Activated CD4-positive, alpha-beta T cell treated with anti-CD3 and anti-CD28 coated beads, Interleukin-2, amount 10 ng/mL, durations not matched to agents 24 days and 14 days (primary cell): Measurements from ENCODE around the gene ADH7. TPM values are rescaled to one million over a fixed set of nuclear protein-coding genes. Genes with fewer than 3 reads are reported as not detected.

Source experiments
- DNase-seq: peaks from one replicate; pipeline ENCODE4 v3.0.0; 2022
- H3K27ac Mint-ChIP-seq: one replicate; pipeline ENCODE4 v1.8.0; 2022; ENCODE audit warnings: mild to moderate bottlenecking, mixed read lengths
- H3K27me3 Mint-ChIP-seq: one replicate; pipeline ENCODE4 v1.8.0; 2022; ENCODE audit warnings: mixed read lengths
- H3K36me3 Mint-ChIP-seq: one replicate; pipeline ENCODE4 v1.8.0; 2022; ENCODE audit warnings: low read depth, mild to moderate bottlenecking, mixed read lengths
- H3K4me1 Mint-ChIP-seq: one replicate; pipeline ENCODE4 v1.8.0; 2021; ENCODE audit warnings: mixed read lengths
- H3K4me3 Mint-ChIP-seq: one replicate; pipeline ENCODE4 v1.8.0; 2022; ENCODE audit warnings: mild to moderate bottlenecking, moderate library complexity, mixed read lengths
- H3K9me3 Mint-ChIP-seq: one replicate; pipeline ENCODE4 v1.8.0; 2021; ENCODE audit warnings: mixed read lengths
- intact Hi-C: fragments of 100-400 bp; cut with micrococcal nuclease; formaldehyde crosslinking; loops from one replicate; pipeline ENCODE4 v1.15.1; 2023
- total RNA-seq: library from RNA; stranded (reverse); gene quantifications from 2 replicates; pipeline ENCODE4 v1.2.3, GENCODE V29; 2022

Gene ADH7
- total RNA-seq, 1 donor from 2014 or later, result not detected

DNA sequence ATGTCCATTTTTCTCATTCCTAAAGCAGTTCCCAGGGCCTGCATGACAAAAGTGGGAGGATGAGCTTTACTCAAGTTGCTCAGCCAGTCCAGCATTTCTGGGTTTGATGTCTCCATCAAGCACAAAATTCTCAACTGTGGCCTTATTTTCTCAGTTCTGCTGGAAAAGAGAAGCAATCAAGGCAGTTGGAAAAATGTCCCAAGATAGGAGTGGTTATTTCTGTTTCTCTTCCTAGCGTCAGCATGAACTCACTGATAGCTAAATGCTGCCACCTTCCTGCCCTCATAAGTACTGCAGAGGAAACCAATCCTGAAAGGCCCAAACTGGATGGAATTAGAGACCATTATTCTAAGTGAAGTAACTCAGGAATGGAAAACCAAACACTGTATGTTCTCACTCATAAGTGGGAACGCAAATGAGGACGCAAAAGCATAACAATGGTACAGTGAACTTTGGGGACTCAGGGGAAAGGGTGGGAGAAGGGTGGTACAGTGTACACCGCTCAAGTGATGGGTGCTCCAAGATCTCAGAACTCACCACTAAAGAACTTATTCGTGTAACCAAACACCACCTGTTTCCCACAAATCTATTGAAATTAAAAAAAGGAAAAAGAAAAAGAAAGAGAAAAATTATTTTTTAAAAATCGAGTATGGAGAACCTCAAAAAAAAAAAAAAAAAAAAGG is 29.6 kb downstream of the ADH7 start:
- Mint-ChIP-seq H3K4me3 (no peak overlapping the region), H3K4me1 (peaks cover 12% of the 10 kb centered on the region), H3K36me3 (no peaks in the 10 kb centered on the region), H3K27ac (no peak overlapping the region), H3K9me3 (no peaks in the 10 kb centered on the region), H3K27me3 (no peaks in the 10 kb centered on the region)
- intact Hi-C loops, result loop anchor here (1.0 to 5.0 kb wide), 3 partner anchors 287 to 1253 kb away; partner anchors contain the start of gene METAP1
- DNase-seq, result peak; percentile 88

DNA sequence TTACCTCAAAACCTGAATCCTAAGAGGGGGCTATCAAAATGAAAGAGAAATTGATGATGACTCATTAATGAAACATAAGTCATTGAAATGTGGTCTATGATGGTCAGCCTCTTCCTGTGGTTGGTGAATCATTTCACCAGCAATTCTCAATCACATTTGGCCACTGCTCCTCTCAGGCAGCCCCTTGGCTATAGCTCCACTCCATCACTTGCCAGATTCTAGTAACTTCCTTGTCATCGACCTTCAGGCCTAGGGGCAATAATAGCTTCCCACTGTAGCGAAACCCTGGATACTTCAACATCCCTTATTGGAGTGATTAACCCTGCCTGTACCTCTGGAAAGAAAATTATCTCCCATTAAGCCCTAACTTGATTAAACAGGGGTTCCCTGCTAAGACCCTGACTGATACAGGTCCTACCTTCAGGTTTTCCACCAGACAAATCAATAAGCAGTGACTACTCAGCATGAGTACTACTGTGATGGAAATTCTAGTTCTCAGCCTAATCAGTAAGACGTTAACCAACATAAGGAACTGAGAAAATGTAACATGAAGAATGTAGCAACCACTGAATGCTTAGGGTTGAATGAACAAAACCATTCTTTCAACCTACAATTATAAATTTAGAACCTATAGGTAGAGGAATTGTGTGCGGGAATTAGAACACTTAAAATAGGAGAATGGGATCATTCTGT is 30.4 kb downstream of the ADH7 start:
- Mint-ChIP-seq H3K27ac (no peak overlapping the region), H3K36me3 (no peaks in the 10 kb centered on the region), H3K4me3 (no peak overlapping the region), H3K27me3 (no peaks in the 10 kb centered on the region), H3K4me1 (peaks cover 12% of the 10 kb centered on the region), H3K9me3 (no peaks in the 10 kb centered on the region)
- DNase-seq, result no peak
- intact Hi-C loops, result loop anchor here (1.0 to 5.0 kb wide), 3 partner anchors 286 to 1252 kb away; partner anchors contain the start of gene METAP1

DNA sequence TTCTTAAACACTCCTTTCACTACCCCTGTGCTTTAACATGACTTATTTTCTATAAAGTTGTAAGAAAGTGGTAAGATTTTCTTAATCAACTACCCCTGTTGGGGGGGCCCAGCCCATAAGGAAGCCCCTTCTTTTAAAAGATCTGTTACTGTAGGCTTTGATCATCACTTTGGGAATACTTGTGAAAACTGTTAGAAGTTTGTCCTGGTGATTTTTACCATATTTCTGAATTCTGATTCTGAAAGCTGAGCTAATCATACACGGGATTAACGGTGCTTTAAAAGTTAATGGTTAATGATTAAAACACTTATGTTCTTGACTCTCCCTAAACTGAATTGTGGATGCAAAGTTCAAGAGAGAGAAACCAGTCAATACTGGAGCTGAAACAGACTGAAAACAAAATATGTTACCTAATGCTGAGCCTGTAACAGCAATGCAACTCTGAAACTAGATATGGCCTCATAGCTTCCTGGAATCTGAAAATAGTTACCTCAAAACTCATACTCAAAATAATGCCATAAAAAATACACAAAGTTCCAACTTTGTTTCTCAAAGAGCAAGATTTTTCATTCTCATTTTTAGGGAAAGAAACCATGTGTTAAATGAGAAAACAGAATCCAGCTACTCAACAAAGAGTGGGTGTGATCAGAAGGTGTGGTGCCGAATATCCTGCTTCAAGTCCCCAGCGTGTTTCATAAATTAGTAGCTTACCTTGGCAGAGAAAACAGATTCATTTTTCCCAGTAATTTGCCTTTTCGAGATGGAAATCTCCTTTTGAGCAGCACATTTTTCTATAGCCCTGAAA is 31.6 kb downstream of the ADH7 start:
- H3K27ac Mint-ChIP-seq, result no peak overlapping the region
- H3K9me3 Mint-ChIP-seq, result no peaks in the 10 kb centered on the region
- DNase-seq, result no peak
- H3K36me3 Mint-ChIP-seq, result no peaks in the 10 kb centered on the region
- H3K27me3 Mint-ChIP-seq, result peaks cover 3% of the 10 kb centered on the region
- peaks cover 12% of the 10 kb centered on the region for H3K4me1 Mint-ChIP-seq
- intact Hi-C loops, result loop anchor here (2.0 kb wide), 1 partner anchor 409 kb away; the partner anchor contains the start of gene METAP1
- no peak overlapping the region for H3K4me3 Mint-ChIP-seq

DNA sequence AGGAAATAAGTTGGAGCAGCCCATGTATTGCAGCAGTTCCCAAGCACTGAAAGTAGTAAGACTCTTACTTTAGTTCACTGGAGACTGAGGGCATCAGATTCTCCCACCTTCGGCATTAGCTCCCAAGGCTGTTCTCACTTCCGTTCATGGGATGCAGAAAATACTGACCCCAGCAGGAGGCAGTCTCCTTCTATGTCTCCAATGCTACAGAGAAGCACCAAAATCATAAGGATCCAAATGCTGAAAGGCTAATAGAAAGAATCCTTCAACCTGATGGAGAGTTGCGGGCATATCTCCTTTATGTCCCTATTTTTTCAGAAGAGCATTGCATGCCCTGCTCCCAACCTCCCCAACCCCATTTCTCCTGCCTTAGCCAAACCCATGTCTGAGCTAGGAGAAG is 32.4 kb downstream of the ADH7 start:
- H3K36me3 Mint-ChIP-seq, result no peaks in the 10 kb centered on the region
- no peak overlapping the region for H3K4me3 Mint-ChIP-seq
- H3K9me3 Mint-ChIP-seq, result no peaks in the 10 kb centered on the region
- no peak overlapping the region for H3K27ac Mint-ChIP-seq
- peaks cover 7% of the 10 kb centered on the region for H3K27me3 Mint-ChIP-seq
- H3K4me1 Mint-ChIP-seq, result peaks cover 12% of the 10 kb centered on the region
- no peak for DNase-seq
- intact Hi-C loops, result no loop called here

DNA sequence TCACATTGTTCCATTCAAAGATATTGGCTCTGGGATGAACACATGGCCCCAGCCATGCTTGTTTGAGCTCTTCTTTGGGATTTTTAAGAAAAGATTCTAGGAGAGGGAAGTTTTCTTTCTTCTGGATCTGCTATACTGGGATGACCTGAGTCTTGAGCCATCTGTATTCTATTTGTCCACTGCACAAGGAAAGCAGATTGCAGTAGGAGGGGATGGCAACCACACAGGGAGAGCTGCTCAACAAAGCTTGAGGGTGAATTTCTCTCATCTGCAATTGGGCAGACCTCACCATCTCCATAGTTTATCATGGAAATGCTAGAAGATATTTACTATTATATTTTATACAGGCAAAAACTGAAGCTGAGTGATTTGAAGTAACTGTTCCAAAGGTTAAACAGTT is 34.3 kb downstream of the ADH7 start:
- DNase-seq, result no peak
- H3K9me3 Mint-ChIP-seq, result no peaks in the 10 kb centered on the region
- peaks cover 12% of the 10 kb centered on the region for H3K4me1 Mint-ChIP-seq
- no peak overlapping the region for H3K4me3 Mint-ChIP-seq
- intact Hi-C loops, result no loop called here
- H3K27me3 Mint-ChIP-seq, result peaks cover 16% of the 10 kb centered on the region
- H3K36me3 Mint-ChIP-seq, result no peaks in the 10 kb centered on the region
- no peak overlapping the region for H3K27ac Mint-ChIP-seq

DNA sequence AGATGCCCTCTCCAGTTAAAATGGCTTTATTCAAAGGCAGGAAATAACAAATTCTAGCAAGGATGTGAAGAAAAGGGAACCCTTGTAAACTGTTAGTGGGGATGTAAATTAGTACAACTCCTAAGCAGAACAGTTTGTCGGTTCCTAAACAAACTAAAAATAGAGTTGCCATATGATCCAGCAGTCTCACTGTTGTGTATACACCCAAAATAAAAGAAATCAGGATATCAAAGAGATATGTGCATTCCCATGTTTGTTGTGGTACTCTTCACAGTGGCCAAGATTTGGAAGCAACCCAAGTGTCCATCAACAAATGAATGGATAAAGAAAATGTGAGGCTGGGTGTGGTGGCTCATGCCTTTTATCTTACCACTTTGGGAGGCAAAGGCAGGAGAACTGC is 36.1 kb downstream of the ADH7 start:
- intact Hi-C loops, result no loop called here
- H3K27ac Mint-ChIP-seq, result no peak overlapping the region
- H3K4me1 Mint-ChIP-seq, result peaks cover 2% of the 10 kb centered on the region
- no peaks in the 10 kb centered on the region for H3K36me3 Mint-ChIP-seq
- no peak overlapping the region for H3K4me3 Mint-ChIP-seq
- no peak for DNase-seq
- no peaks in the 10 kb centered on the region for H3K9me3 Mint-ChIP-seq
- peaks cover 16% of the 10 kb centered on the region for H3K27me3 Mint-ChIP-seq

DNA sequence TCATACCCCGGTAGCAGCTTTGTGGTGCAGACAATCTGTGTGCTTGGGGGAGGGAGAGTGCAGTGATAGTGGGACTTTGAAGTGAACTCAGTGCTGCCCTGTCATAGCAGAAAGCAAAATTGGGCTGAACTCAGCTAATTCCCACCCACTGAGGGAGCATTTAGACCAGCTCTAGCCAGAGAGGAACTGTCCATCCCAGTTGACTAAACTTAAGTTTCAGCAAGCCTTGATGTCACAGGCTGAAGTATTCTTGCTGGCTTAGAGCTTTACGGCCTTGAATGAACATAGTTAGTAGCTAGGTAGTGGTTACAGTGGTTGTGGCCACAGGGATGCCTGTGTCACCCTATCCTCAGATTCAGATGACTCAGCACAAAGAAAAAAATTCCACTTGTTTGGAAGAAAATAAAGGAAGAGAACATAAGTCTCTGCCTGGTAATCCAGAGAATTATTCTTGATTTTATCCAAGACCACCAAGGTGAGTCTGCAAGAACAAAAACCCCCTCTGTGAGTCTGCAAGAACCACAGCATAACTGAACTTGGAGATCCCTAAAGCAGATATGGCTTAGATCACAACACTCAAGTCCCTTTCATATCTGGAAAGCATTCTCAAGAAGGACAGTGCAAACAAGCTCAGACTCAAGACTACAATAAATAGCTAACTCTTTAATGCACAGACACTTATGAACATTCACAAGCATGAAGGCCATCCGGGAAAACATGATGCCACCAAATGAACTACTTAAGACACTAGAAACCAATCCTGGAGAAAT is 39.4 kb downstream of the ADH7 start:
- intact Hi-C loops, result no loop called here
- no peak overlapping the region for H3K27ac Mint-ChIP-seq
- peaks cover 4% of the 10 kb centered on the region for H3K9me3 Mint-ChIP-seq
- H3K4me3 Mint-ChIP-seq, result no peak overlapping the region
- no peak for DNase-seq
- no peaks in the 10 kb centered on the region for H3K4me1 Mint-ChIP-seq
- H3K36me3 Mint-ChIP-seq, result no peaks in the 10 kb centered on the region
- H3K27me3 Mint-ChIP-seq, result peaks cover 16% of the 10 kb centered on the region

DNA sequence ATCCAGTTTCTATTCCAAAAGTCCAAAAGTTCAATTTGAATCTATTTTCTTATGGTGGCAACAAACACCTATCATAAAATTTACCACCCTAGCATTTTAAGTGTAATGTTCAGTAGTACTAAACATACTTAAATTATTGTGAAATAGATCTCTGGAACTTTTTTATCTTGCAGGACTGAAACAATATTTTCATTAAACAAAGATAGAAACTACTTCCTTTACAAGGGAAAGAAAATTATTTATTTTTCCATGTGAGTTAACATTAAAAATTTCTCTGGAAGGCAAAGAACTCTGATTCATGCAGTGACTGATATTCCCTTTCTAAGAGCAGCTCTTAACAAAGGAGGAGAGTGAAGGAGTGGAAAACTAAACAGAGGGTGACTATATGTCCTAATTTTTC is 40.2 kb downstream of the ADH7 start:
- Mint-ChIP-seq H3K27me3 (peaks cover 16% of the 10 kb centered on the region), H3K36me3 (no peaks in the 10 kb centered on the region), H3K27ac (no peak overlapping the region), H3K9me3 (peaks cover 4% of the 10 kb centered on the region), H3K4me3 (no peak overlapping the region), H3K4me1 (no peaks in the 10 kb centered on the region)
- no peak for DNase-seq
- intact Hi-C loops, result no loop called here

DNA sequence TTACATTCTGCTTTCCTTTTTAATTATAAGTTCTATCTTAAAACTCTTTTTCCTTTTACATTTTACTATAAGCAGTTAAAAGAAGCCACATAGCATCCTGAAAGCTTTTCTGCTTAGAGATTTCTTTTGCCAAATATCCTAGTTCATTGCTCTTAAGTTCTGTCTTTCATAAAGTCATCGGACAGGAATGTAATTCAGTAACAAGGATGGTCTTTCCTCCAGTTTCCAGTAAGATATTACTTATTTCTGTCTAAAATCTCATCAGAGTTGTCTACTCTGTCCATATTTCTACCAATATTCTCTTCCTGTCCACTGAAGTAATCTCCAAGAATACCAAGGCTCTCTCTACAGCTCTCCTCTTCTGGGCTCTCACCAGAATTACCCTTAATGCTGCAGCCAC is 45.1 kb downstream of the ADH7 start:
- H3K4me3 Mint-ChIP-seq, result no peak overlapping the region
- H3K9me3 Mint-ChIP-seq, result peaks cover 4% of the 10 kb centered on the region
- H3K4me1 Mint-ChIP-seq, result no peaks in the 10 kb centered on the region

DNA sequence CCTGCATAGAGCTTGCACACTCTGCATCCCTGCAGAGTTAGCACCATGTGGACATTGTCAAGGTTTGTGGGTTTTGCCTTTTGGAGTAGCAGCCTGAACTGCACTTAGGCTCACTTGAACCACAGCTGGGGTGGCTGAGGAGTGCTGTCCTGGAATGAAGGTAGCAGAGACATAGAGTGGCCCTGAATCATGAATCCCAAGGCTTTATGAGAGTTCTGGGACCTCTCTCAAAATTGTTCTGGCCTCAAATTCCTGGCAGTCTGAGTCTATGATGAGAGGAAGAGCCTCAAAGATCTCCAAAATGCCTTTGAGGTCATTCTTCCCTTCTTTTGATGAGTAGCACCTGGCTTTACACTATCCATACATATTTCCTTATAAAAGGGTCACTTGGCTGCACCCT is 45.5 kb downstream of the ADH7 start:
- no peak for DNase-seq
- peaks cover 4% of the 10 kb centered on the region for H3K27me3 Mint-ChIP-seq
- no peak overlapping the region for H3K4me3 Mint-ChIP-seq
- intact Hi-C loops, result no loop called here
- H3K27ac Mint-ChIP-seq, result no peak overlapping the region
- H3K4me1 Mint-ChIP-seq, result no peaks in the 10 kb centered on the region
- H3K36me3 Mint-ChIP-seq, result no peaks in the 10 kb centered on the region
- H3K9me3 Mint-ChIP-seq, result peaks cover 4% of the 10 kb centered on the region

More for the DNA sequence above, 45.1 kb downstream of the ADH7 start:
- Mint-ChIP-seq H3K36me3 (no peaks in the 10 kb centered on the region), H3K27ac (no peak overlapping the region), H3K27me3 (peaks cover 4% of the 10 kb centered on the region)
- no peak for DNase-seq
- intact Hi-C loops, result no loop called here

DNA sequence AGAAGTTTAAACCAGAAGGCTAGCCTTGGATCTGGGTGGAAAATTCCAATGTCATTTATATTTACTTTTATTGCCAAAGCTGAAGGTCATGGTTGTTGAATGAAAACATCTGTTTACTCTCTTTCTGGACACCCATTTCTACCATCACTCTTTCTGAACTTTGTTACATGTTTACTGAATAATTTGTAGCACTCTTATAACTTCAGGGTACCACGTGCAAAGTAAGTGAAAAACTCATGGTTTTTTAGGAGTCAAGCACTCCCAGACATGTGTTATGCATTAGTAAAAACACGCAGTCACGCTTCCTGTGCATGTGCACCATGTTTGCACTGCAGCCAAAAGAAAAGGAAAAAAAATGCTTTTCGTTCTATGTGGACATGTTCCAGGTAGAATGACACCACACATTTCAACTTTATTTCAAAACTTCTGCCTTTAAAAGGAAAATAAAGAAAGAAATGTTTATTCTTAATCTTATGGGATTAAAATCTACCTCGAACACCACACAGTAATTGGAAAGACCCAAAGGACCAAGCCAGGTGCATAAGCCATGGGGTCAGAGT is 51.2 kb downstream of the ADH7 start:
- intact Hi-C loops, result no loop called here
- Mint-ChIP-seq H3K4me3 (no peak overlapping the region), H3K36me3 (no peaks in the 10 kb centered on the region), H3K4me1 (no peaks in the 10 kb centered on the region), H3K27ac (no peak overlapping the region), H3K9me3 (no peaks in the 10 kb centered on the region), H3K27me3 (peaks cover 10% of the 10 kb centered on the region)
- no peak for DNase-seq

DNA sequence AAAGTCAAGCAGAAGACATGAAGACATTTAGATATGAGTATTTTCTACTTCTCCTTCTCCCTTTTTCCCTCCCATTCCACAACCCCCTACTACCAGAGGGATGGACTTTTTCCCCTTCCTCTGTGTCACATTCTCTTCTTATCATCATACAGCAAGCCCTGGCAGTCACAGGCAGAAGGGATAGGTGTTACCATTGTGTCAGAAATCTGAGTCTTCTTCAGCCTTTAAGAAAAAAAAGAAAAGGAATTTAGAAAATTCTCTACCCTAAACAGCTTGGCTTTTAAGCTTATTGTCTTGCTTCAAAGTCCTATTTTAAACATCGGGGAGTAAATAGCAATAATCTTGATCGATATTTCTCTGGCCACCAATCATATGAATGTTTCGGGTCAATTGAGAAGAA is 51.7 kb downstream of the ADH7 start:
- H3K36me3 Mint-ChIP-seq, result no peaks in the 10 kb centered on the region
- intact Hi-C loops, result no loop called here
- no peak for DNase-seq
- no peaks in the 10 kb centered on the region for H3K9me3 Mint-ChIP-seq
- peaks cover 7% of the 10 kb centered on the region for H3K27me3 Mint-ChIP-seq
- no peak overlapping the region for H3K4me3 Mint-ChIP-seq
- no peaks in the 10 kb centered on the region for H3K4me1 Mint-ChIP-seq
- H3K27ac Mint-ChIP-seq, result no peak overlapping the region

DNA sequence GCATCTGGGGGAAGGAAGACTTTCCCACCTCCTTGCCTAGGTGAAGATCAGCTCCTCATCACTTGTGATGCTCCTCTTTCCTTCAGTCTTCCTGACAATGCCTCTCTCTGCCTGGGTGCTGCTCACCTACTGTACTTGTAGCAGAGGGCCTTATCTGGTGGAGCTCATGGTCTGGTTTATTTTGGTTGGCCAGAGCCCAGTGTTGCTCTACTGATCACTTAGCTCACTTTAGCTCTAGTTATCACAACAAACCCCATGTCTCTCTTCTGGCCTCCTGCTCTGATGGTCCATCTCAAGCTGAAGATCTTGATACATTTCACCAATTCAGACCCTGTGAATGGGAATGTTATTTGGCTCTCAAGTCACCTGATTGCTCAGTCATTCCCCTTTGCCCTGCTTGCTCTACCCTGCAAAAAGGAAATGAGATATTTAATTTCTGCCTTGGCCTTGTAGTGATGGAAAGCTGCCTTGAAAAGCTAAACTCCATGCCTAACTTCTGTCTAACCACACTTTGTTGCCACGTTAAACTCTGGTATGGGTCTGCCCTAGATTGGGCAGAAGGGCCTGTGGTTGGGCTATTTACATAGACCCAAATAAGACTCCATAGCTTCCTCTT is 52.3 kb downstream of the ADH7 start:
- H3K27ac Mint-ChIP-seq, result no peak overlapping the region
- intact Hi-C loops, result no loop called here
- H3K4me1 Mint-ChIP-seq, result no peaks in the 10 kb centered on the region
- no peaks in the 10 kb centered on the region for H3K36me3 Mint-ChIP-seq
- peaks cover 7% of the 10 kb centered on the region for H3K27me3 Mint-ChIP-seq
- DNase-seq, result no peak
- H3K9me3 Mint-ChIP-seq, result no peaks in the 10 kb centered on the region
- H3K4me3 Mint-ChIP-seq, result no peak overlapping the region
